ENCODE results near the gene WWP2.
"Not testable (repeated sequence)": the region's sequence is repeated elsewhere in the genome, so short reads cannot be mapped to it uniquely, and the experiment has no call there.

Gene WWP2

DNA sequence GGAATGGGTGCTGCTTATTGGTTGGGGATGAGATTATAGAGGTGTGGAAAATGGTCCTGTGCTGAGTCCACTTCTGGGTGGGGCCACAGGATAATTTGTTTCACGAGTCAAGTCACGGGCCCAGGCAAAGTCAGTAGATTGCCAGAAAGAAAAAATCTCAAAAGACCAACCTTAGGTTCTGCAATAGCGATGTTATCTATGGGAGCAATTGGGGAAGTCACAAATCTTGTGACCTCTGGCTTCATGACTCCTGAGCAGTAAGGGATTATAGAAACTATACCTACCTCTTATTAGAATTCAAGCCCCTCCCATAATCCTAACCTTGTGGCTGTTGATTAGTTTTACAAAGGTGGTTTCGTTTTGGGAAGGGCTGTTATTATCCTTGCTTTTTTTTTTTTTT is 31.4 kb downstream of the WWP2 start:
- in situ Hi-C loops (cut with HindIII; ENCODE audit: low sequenced_read_pairs) = no loop called here

DNA sequence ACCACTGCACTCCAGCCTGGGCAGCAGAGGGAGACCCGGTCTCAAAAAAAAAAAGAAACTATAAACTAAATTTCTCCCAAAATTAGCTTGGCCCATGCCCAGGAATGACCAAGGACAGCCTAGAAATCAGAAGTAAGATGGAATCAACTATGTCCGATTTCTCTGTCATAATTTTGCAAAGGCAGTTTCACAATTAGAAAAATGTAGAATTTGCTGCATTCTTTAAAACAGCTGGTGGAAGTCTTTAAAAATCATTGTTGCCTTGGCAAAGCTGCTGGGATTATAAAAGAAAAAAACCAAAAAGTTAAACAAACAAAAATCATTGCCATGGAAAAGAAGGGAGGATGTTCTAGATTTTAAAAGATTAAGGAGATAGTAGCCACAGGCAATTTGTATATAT is 32.4 kb downstream of the WWP2 start:
- in situ Hi-C loops (cut with HindIII; ENCODE audit: low sequenced_read_pairs) = no loop called here

DNA sequence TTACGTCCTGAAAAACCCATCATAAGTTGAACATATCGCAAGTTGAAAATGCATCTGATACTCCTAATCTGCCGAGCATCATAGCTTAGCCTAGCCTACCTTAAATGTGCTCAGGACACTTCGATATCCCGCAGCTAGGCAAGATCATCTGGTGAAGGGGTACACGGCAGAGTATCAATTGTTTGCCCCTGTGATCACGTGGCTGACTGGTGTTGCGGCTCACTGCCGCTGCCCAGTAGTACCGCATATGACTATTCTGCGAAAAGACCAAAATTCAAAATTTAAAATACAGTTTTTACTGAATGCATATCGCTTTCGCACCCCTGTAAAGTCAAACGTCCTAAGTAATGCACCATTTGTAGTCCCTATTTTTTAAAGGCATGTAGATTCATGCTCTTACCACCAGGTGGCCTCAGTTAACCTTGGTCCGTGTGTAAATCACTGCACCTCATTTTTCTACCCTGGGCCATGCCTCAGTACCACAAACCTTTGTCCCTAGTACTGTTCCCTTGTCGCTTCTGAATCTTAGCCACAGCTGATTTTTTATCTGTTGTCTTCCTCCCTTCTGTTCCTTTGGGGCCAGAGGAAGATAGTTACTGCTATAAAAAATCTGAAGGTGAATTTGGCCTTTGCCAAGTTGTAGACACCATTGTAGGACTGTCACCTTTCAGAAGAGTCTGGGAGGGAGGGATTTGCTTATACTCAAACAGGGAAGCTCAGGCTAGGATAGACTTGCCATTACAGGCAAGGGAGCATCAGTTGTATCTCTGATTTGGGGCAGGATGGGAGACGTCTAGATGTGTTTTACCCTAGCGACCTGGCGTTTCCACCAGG is 34.4 kb downstream of the WWP2 start:
- in situ Hi-C loops (cut with HindIII; ENCODE audit: low sequenced_read_pairs) = no loop called here

DNA sequence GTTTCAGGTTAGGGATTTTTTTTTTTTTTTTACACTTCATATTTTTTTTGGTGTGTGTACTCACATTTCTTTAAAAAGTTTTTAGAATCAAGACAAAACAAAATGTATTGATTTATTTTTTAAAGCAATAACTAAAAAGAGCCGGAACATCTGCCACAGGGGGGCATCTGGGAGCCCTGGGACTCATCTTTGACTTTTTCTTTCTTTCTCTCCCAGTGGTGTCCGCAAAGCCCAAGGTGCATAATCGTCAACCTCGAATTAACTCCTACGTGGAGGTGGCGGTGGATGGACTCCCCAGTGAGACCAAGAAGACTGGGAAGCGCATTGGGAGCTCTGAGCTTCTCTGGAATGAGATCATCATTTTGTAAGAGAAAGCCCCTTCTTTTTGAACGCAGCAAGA is 36.3 kb downstream of the WWP2 start:
- in situ Hi-C loops (cut with HindIII; ENCODE audit: low sequenced_read_pairs) = no loop called here

DNA sequence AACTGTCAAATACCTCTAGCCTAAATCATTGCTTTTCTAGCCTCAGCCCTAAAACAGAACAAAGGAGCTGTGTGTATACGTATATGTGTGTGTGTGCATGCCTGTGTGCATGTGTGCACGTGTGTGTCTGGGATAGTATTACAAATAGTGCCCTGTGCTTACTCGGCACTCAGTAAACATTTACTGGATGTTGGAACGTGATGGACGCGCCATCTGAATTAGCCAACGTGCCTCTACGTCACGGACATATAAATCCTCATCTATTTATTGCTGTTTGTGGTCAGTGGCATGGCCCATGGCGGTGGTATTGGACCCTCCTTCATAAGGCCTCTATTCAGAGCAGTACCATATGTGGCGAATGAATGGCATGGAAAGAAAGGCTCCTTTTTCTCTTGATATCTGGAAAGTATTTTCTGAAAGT is 37.5 kb downstream of the WWP2 start:
- in situ Hi-C loops (cut with HindIII; ENCODE audit: low sequenced_read_pairs) = no loop called here

DNA sequence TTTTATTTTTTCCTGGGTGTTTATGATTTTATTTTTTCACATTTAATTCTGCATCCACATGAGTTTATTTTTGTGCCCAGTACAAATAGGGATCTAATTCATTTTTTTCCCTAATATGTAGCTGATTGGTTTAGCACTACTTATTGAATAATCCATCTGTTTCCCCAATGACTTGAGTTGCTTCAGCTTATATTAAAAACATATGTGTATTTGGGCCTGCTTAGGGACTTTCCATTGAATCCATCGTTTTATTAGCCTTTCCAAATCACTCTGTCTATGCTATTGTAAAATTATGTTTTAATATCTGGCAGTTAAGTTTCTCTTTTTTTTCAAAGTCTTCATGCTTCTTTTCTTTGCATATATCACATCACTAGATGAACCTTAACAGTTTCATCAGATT is 42.2 kb downstream of the WWP2 start:
- in situ Hi-C loops (cut with HindIII; ENCODE audit: low sequenced_read_pairs) = no loop called here

DNA sequence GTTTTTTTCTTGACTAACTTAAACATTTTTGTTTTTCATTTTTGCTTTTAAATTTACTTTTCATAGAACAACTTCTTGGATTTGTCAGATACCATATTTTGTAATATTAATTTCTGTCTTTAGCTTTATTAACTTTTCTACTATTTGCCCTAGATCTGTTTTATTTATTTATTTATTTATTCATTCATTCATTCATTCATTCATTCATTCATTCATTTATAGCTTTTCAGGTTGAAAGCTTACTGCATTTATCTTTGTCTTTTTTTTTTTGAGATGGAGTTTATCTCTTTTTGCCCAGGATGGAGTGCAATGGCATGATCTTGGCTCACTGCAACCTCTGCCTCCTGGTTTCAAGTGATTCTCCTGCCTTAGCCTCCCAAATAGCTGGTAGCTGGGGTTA is 44.6 kb downstream of the WWP2 start:
- in situ Hi-C loops (cut with HindIII; ENCODE audit: low sequenced_read_pairs) = not testable (repeated sequence)

DNA sequence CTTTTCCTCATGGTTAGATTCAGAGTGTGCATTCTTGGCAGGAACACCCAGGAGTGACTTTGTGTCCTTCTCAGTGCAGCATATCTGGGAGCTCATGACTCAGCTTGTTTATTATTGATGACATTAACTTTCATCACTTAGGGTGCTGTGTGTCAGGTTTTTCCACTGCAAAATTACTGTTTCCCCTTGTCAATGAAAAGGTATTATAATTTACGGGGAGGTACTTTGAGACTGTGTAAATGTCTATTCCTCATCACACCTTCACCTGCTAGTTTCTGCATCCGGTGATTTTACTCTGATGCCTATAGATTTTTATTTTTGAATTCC is 50.5 kb downstream of the WWP2 start:
- in situ Hi-C loops (cut with HindIII; ENCODE audit: low sequenced_read_pairs) = no loop called here

DNA sequence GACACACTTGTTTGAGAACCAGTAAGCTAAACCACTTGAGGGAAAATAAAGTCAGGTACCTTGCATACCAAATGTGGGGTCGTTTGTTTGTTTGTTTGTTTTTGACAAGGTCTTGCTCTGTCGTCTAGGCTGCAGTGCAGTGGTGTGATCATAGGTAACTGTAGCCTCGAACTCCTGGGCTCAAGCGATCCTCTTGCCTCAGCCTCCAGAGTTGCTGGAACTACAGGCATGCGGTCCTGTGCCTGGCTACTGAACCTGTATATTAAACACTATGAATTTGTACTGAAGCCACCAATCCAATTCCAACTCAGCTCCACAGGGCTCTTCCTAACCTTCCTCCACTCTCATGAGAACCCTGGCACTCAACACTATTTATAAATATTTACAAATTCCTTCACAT is 51.9 kb downstream of the WWP2 start:
- in situ Hi-C loops (cut with HindIII; ENCODE audit: low sequenced_read_pairs) = no loop called here

DNA sequence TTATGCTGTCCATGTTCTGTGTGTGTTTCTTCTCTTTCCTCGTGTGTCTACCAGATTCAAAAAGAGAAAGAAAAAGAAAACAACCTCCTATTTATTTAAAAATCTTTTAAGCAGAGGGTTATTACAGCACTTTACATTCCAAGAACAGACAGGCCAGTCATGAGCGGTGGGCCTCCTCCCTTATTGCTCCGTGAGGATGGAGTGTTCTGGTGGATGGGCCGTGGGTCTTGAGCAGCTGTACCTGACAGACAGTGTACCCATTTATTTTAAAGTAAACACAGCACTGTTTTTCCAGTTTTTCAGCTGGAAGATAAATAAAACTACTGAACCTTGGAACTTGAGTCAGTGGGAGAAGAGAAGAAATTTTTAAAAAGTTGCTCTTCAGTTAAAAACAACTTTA is 52.4 kb downstream of the WWP2 start:
- in situ Hi-C loops (cut with HindIII; ENCODE audit: low sequenced_read_pairs) = no loop called here

DNA sequence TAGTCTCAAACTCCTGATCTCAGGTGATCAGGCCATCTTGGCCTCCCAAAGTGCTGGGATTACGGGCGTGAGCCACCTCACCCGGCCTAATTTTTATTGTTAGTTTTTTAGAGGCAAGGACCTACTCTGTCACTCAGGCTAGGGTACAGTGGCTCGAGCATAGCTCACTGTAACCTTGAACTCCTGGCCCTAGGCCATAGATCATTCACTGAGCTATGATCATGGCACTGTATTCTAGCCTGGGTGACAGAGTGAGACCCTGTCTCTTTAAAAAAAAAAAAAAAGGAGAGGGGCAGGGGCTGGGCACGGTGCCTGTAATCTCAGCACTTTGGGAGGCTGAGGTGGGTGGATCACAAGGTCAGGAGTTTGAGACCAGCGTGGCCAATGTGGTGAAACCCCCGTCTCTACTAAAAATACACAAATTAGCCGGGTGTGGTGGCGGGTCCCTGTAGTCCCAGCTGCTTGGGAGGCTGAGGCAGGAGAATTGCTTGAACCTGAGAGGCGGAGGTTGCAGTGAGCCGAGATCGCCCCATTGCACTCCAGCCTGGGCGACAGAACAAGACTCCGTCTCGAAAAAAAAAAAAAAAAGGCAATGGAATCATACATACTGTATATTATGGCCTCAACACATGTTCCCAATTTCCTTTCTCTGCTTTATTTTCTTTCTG is 53.2 kb downstream of the WWP2 start:
- in situ Hi-C loops (cut with HindIII; ENCODE audit: low sequenced_read_pairs) = not testable (repeated sequence)

DNA sequence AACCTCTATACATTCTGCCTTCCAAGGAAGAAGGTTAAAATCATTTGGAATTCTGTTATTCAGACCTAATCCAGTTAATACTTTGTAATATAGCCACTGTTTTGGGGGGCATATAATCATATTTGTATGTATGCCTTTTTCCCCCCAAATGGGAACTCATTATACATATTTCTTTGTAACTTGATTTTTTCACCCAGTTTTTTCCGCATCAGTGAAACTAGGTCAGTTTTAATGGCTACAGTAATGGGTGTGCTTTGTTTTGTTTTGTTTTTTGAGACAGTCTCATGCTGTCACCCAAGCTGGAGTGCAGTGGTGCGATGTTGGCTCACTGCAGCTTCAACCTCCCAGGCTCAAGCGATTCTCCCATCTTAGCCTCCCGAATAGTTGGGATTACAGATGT is 54.9 kb downstream of the WWP2 start:
- in situ Hi-C loops (cut with HindIII; ENCODE audit: low sequenced_read_pairs) = no loop called here

DNA sequence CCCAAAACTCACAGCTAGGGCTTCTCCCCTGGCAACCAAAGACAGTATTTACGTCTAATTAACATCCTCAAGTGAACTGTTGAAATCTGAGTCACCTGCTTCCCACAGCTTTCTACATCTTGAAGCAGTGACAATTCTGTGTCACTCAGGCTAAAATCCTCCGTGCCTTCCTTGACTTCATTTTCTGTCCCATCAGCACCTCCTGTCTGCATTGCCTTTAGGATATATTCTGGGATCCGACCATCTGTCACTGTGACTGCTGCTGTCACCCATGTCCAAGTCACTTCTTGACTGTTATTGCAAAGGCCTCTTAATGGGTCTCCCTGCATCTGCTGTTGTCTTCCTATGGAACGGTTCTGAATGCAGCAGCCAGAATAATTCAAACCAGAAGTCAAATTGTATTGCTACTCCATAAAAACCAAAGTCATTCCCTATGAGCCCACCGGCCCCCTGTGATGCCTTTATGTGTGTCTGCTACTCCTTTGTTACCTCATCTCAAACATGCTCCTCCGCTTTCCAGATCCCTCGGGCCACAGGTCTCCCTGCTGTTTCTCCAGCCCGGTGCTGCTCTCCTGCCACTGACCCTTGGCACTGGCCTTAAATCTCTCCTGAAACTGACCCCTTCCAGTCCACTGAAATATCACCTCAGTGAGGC is 56.9 kb downstream of the WWP2 start:
- in situ Hi-C loops (cut with HindIII; ENCODE audit: low sequenced_read_pairs) = no loop called here

DNA sequence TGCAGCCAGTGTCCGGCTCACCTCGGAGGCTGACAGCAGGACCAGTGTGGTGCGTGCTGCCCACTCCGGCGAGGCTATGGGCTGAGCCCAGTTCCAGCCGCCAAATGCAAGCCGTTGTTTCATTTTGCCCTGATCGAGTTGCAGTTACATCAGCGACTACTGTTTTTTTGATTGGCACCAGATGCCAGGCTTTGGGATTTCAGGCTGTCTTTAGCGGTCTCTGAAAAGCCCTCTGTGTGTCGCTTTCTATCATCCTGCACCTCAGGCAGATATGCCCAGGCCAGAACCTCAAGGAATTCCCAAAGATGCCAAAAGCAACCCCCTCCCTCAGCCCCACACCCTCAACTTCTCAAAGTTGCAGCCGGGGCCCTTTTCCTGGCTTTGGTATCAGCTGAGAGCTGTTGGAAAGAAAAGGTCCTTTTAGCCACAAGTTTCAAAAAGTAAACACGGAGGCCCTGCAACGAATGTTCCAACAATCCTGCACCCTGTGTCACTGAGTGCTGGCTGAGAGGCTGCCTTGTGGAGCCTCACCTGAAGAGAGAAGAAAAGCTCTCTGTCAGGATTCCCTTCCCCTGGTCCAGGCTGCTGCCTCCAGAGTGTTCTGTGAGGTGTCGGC is 58.9 kb downstream of the WWP2 start:
- in situ Hi-C loops (cut with HindIII; ENCODE audit: low sequenced_read_pairs) = no loop called here

DNA sequence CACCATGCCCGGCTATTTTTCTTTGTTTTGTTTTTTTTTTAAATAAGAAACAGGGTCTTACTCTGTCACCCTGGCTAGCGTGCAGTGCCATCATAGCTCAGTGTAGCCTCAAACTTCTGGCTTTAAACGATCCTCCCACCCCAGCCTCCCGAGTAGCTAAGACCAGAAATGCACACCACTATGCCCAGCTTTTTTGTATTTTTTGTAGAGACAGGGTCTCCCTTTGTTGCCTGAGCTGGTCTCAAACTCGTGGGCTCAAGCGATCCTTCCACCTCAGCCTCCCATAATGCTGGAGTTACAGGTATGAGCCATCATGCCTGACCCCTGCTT is 59.7 kb downstream of the WWP2 start:
- in situ Hi-C loops (cut with HindIII; ENCODE audit: low sequenced_read_pairs) = no loop called here

DNA sequence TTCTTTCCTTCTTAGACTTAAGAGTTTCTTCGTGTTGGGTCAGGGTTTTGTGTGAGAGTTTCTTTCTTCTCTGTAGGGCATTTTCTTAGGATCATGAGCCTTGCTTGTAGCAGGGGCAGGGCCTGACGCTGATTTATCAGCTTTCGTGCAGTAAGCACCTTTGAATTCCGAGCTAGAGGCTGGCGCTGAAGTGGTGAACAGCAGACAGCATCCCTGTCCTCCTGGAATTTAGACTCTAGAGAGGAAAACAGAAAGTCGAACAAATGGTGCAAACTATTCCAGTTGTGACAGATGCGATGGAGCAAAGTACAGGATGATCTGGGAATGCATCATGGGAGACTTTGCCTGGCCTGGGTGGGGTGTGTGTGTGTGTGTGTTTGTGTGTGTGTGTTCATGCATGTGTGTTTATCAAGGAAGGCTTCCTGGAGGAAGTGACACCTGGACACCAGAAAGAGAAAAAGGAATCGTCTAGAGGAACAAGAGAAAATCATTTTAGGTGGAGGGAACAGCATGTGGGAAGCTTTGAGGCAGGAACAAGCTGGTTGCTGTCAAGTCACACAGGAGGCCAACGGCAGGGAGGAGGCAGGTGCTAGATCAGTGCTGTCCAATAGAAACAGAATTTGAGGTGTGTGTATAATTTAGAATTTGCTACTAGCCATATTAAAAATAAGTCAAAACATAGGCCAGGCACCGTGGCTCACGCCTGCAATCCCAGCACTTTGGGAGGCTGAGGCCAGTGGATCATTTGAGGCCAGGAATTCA is 60.2 kb downstream of the WWP2 start:
- in situ Hi-C loops (cut with HindIII; ENCODE audit: low sequenced_read_pairs) = no loop called here

DNA sequence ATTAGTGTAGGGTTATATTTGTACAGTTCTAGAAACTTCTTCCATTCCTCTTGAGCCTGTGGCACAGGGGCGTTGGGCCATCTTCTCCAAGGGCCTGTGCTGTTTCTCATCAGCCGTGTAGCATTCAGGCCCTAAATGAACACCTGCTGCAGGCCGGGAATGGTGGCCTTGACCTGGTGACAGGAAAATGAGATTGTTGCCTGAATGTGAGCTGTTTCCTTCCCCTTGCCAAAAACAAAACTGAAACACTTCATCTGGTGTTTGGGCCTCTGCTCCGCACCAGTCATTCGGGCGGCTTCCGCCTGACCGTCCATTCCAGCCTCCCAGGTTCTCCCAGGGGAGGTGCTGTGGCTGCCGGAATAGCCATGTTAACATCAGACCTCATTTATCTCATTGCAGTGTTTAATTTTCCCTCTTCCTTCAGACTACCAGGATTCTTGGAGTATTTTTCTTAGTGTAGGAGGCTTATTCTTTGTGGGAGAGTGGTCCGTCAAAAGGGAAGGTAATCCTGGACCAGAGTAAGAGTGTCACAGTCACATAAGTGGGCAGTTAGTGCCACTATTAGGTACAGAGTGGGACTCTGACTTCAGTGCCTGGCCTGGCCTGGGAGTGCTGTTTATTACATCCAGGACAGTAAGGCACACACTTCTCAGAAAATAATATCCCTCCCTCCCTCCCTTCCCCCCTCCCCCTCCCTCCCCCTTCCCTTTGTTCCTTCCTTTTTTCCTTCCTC is 61.9 kb downstream of the WWP2 start:
- in situ Hi-C loops (cut with HindIII; ENCODE audit: low sequenced_read_pairs) = no loop called here

DNA sequence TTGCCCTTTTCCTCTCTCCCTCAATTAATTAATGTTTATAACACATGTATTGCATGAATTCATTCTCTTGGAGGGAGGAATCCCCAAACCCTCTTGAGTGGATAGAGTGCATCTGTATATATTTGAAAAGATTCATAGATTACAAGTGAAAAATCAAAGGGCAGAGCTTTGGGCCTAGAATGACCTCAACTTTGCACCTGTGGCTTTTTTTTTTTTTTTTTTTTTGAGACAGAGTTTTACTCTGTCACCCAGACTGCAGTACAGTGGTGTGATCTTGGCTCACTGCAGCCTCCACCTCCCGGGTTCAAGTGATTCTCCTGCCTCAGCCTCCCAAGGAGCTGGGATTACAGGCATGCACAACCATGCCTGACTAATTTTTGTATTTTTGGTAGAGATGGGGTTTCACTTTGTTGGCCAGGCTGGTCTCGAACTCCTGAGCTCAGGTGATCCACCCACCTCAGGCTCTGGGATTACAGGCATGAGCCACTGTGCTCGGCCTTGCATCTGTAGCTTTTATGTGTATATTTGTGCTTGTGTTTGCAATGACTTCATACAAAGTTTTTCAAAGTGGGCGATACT is 62.5 kb downstream of the WWP2 start:
- in situ Hi-C loops (cut with HindIII; ENCODE audit: low sequenced_read_pairs) = not testable (repeated sequence)

DNA sequence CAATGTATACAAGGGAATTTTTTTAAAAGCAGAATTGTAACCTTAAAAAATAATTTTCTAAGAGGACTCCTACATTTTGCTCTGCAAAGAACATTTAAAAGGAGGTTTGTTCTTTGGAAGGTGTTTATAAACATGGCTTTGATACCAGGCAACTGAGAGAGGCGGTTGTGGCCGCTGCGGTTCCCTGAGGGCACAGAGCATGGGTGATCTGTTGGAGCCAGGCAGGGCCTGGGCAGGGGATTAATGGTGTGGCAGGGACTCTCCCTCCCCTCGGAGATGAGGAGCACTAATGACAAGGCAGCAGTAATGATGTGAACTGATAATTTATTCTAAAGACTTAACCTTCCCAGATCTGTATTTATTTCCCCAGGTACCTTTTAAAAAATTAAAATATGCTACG is 65.4 kb downstream of the WWP2 start:
- in situ Hi-C loops (cut with HindIII; ENCODE audit: low sequenced_read_pairs) = no loop called here

DNA sequence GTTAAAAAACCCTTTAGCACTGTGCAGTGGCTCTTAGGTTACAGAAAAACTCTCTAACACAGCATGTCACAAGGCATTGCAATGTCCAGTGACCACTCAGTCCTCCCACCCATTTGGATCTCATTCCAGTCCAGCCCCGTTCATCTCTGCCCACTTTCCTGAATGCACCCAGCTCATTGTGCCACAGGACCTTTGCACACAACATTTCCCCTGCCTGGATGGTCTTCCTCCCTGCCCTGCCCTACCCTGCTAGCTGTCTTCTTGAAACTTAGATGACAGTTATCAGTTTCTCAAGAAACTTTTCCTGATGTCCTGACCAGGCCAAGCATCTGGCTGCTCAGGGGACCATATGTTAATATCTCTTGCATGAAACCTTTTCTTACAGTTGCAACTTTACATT is 67.2 kb downstream of the WWP2 start:
- in situ Hi-C loops (cut with HindIII; ENCODE audit: low sequenced_read_pairs) = no loop called here

Data from DLD1 (cell line).